GM12873 (cell line): ENCODE results near the gene HOXA3.

Source experiments
- CTCF ChIP-seq: IDR thresholded peaks from 2 replicates; pipeline ENCODE4 v1.5.1; 2012; ENCODE audit warnings: low read depth, mild to moderate bottlenecking, moderate library complexity, low read length, control low read depth; ENCODE audit not compliant: insufficient read depth; ENCODE audit errors: missing control alignments

The HOXA3 gene

GRCh38 chr7:27114881-27115220 lies 37.5 kb downstream of the HOXA3 start:
- no peak for TF ChIP-seq CTCF

- TF ChIP-seq CTCF: no peak
Observed at GRCh38 chr7:27113991-27114769, 38.2 kb downstream of the HOXA3 start.

- TF ChIP-seq CTCF: no peak
Observed at GRCh38 chr7:27112955-27113949, 39.1 kb downstream of the HOXA3 start.

- no peak for TF ChIP-seq CTCF
Observed at GRCh38 chr7:27112361-27112760, 40.0 kb downstream of the HOXA3 start.

GRCh38 chr7:27111751-27112277 lies 40.6 kb downstream of the HOXA3 start:
- no peak for TF ChIP-seq CTCF

- no peak for TF ChIP-seq CTCF
Observed at GRCh38 chr7:27111042-27111750, 41.2 kb downstream of the HOXA3 start.
